ENCODE results near the gene DAND5. TPM values are rescaled to one million over a fixed set of nuclear protein-coding genes. Genes with fewer than 3 reads are reported as not detected.

Gene DAND5
- total and polyA plus RNA-seq, 2 of the 13 experiments (the other 11 are each of a cell fraction or from before 2014, with no cell fraction given): 0.04 TPM; not detected in 1

- no peak for TF ChIP-seq GMEB1 (CRISPR knock-in tag; IDR thresholded peaks at IDR 0.05; ENCODE audit: borderline replicate concordance)
These were observed 52.9 kb downstream of the DAND5 start (continued) for GRCh38 chr19:13022111-13022858.

- Histone ChIP-seq H3K36me3 (replicated peaks in 1 of 2; ENCODE audit: control insufficient read depth in 1 of 2, insufficient read depth in 2 of 2, low read length in 2 of 2) (peaks cover 1 to 9% of the 10 kb centered on the region in 2 experiments; a peak in 1 of 5 replicates), H3K27me3 (ENCODE audit: control insufficient read depth in 1 of 2, insufficient read depth in 2 of 2, low read length in 2 of 2) (no peaks in the 10 kb centered on the region), H2AFZ (ENCODE audit: low read length) (no peak overlapping the region), H3K27ac (ENCODE audit: extremely low read length, insufficient read depth, low read length) (peak overlapping the region; percentile 73), H3K4me3 (replicated peaks in 1 of 3; ENCODE audit: insufficient read depth in 1 of 3, low read depth in 2 of 3, low read length in 3 of 3) (peak overlapping the region; percentile 52 to 71 (median 62)), H3K9me3 (ENCODE audit: low read length) (no peaks in the 10 kb centered on the region), H3K4me2 (ENCODE audit: low read depth, low read length) (peak overlapping the region; percentile 90), H3K79me2 (ENCODE audit: insufficient read depth, low read length) (peaks cover 38% of the 10 kb centered on the region), H3K4me1 (ENCODE audit: insufficient read depth, low read length) (peaks cover 83% of the 10 kb centered on the region), H4K20me1 (ENCODE audit: insufficient read depth, low read length) (no peaks in the 10 kb centered on the region), H3K9ac (ENCODE audit: insufficient read depth, low read depth, low read length) (peak overlapping the region; percentile 58)
- ATAC-seq: peak; percentile 82
- CTCF ChIA-PET (ENCODE audit: low intra/inter-chr PET ratio, low total read pairs): no interaction called here
- peak; percentile 79 for DNase-seq (ENCODE audit: low spot score)
- POLR2A ChIA-PET: interaction anchor here (0.7 to 3.6 kb wide), 11 partner anchors 9 to 38 kb away, joined by 3 to 31 read pairs (median 9); no protein-coding TSS in a partner anchor
- BruUV-seq (replicated peaks): no TSS peak
- in situ Hi-C loops (cut with HindIII; ENCODE audit: extremely low pct_ligation_motif_present, low pct_unique_long_range_greater_than_20kb) (loop anchor here (5.0 kb wide), 2 partner anchors 36 to 39 kb away; no protein-coding TSS in a partner anchor), intact Hi-C loops (cut with micrococcal nuclease; ENCODE audit: unreplicated experiment) (loop anchor here (5.0 kb wide), 1 partner anchor 39 kb away; no protein-coding TSS in a partner anchor)
- peak; percentile 51 for FAIRE-seq
- 3% methylated on average over 30 of the region's 30 CpGs for WGBS (ENCODE audit: low lambda C conversion rate)
- 0 out of 2 replicates have a peak, but pooled peaks have one; percentile 33 for TF ChIP-seq RBFOX2 (IDR thresholded peaks at IDR 0.05; ENCODE audit: low read depth, low read length)
- TF ChIP-seq ZNF746 (CRISPR knock-in tag; IDR thresholded peaks at IDR 0.05): peak; percentile 81; the same call in 1 of the 2 replicates
- TF ChIP-seq XRCC5 (optimal IDR thresholded peaks at IDR 0.05; ENCODE audit: low read length): peak; percentile 37
- TF ChIP-seq, protein P1, sequence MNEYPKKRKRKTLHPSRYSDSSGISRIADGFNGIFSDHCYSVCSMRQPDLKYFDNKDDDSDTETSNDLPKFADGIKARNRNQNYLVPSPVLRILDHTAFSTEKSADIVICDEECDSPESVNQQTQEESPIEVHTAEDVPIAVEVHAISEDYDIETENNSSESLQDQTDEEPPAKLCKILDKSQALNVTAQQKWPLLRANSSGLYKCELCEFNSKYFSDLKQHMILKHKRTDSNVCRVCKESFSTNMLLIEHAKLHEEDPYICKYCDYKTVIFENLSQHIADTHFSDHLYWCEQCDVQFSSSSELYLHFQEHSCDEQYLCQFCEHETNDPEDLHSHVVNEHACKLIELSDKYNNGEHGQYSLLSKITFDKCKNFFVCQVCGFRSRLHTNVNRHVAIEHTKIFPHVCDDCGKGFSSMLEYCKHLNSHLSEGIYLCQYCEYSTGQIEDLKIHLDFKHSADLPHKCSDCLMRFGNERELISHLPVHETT (CRISPR knock-in tag; conservative IDR thresholded peaks at IDR 0.05): 0 out of 2 replicates have a peak, but pooled peaks have one; percentile 43
- TF ChIP-seq ZBTB38 (CRISPR knock-in tag; IDR thresholded peaks at IDR 0.05): peak; percentile 46; the same call in 1 of the 2 replicates
- TF ChIP-seq HDAC2 (CRISPR knock-in tag; IDR thresholded peaks at IDR 0.05): no peak
- TF ChIP-seq MTERF4 (CRISPR knock-in tag; IDR thresholded peaks at IDR 0.05): 0 out of 2 replicates have a peak, but pooled peaks have one; percentile 35
- TF ChIP-seq ZNF18 (CRISPR knock-in tag; IDR thresholded peaks at IDR 0.05; ENCODE audit: insufficient replicate concordance): no peak
- TF ChIP-seq HMG20B (CRISPR knock-in tag; conservative IDR thresholded peaks at IDR 0.05): no peak; the same call in 1 of the 2 replicates
- 0 out of 2 replicates have a peak, but pooled peaks have one; percentile 36 for TF ChIP-seq SP5 (CRISPR knock-in tag; IDR thresholded peaks at IDR 0.05; ENCODE audit: borderline replicate concordance, low read depth)
- TF ChIP-seq SOX13 (IDR thresholded peaks at IDR 0.05): 0 out of 2 replicates have a peak, but pooled peaks have one; percentile 25
- TF ChIP-seq SOX13 (CRISPR knock-in tag; conservative IDR thresholded peaks at IDR 0.05 in 1 of 2, IDR thresholded peaks at IDR 0.05 in 1 of 2): peak in 1 of 2 experiments; percentile 6; a peak in 1 of 4 replicates
These were observed 53.7 kb downstream of the DAND5 start for GRCh38 chr19:13022859-13023636.

All from HepG2 (cell line).